H4 (cell line): ENCODE results near the gene NOL3. TPM values are rescaled to one million over a fixed set of nuclear protein-coding genes. Genes with fewer than 3 reads are reported as not detected.
"Not testable (repeated sequence)": the region's sequence is repeated elsewhere in the genome, so short reads cannot be mapped to it uniquely, and the experiment has no call there.

Experiments
- DNase-seq: peaks from one replicate; pipeline ENCODE4 v3.0.0-alpha.2; 2015; ENCODE audit warnings: low spot score
- total RNA-seq: library from RNA; depleted of rRNA; stranded (reverse); fragments of >200 nt; shearing (Covaris generic); gene quantifications from 2 replicates; pipeline ENCODE4 v1.2.3, GENCODE V29; 2014; rRNA removed

The NOL3 gene
- total RNA-seq = 39.4 and 47.9 TPM in 2 replicates

DNA sequence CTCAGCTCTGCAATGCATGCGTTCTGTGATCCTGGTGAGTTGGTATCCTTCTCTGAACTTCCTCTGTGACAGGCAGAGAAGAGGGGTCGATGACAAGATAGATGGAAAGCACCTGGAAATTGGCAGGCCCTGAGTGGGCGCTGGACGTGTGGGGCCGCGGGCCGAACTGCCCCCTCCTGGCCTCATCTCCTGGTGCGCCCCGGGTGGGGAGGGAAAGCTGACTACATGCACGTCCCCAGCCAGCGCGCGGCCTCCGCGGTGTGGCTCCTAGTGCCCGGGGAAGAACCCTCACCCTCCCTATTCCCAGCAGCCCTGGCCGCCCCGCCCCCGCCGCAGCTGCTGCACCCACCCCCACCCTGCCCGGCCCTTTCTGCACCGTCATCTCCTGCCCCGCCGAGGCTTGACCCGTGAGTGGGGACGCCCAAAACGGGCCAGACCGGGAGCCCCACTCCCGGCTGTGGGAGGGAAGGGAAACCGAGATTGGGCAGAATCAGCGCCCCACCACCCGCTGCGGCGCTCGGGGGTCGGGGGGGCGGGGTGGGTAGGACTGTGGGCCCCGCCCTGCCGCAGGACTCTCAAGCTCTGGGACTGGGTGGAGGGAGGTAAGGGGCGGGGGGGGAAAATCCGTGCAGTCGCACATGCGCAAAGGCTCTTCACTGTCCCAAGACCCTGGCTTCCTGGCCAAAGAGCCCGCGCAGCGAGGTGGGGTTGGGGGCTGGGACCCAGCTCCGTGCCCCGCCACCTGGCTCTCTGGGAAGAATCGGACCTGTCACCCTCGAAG, at the start of gene NOL3:
Gene NOL3, plus strand, starts transcription at position 371 of the 781 bp plus-strand sequence.
- DNase-seq = peak; percentile 81

DNA sequence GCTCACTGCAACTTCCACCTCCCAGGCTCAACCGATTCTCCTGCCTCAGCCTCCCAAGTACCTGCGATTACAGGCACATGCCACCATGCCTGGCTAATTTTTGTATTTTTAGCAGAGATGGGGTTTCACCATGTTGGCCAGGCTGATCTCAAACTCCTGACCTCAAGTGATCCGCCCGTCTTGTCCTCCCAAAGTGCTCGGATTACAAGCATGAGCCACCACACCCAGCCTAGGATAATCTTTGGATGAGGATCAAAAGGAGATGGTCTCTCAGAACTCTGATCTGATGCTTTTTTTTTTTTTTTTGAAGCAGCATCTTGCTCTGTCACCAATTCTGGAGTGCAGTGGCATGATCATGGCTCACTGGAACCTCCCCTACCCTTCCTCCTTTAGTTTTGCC, 47.5 kb upstream of the NOL3 start:
- DNase-seq = not testable (repeated sequence)

DNA sequence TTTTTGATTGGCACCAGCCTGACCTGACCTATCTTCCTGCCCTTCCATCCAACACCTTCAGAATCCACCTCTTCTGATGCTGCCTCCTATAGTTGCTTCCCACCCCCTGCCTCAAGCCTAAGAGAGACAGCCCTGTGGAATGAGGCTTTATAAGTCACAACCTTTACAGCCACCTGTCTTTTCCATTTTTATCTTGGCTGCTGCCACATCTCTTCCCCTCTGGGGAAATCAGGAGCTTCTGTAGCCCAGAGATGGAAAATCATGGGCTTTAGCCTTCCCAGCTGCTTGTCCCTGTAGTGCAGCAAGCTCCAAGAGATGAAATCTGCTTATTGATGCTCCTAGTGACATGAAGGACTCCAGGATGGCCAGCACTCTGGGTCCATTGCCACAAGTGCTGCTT, 41.9 kb upstream of the NOL3 start:
- DNase-seq = no peak

DNA sequence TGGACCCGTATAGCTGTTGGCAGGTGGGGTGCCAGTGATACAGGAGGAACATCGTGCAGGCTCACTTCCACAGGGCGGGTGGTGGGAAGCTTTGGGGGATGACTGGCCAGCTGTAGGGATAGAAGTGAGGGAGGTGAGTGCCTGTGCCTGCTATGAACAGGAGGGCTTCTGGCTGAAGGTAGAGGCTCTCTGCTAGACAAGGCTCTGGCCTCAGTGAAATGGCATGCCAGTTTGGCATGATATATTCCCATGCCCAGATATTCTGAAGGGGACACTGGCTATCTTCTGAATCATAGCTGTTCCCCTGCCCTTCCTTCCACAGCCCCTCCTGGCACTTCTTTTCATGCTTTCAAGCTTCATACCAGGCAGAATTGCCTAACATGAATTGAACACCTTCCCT, 41.5 kb upstream of the NOL3 start:
- DNase-seq = no peak

DNA sequence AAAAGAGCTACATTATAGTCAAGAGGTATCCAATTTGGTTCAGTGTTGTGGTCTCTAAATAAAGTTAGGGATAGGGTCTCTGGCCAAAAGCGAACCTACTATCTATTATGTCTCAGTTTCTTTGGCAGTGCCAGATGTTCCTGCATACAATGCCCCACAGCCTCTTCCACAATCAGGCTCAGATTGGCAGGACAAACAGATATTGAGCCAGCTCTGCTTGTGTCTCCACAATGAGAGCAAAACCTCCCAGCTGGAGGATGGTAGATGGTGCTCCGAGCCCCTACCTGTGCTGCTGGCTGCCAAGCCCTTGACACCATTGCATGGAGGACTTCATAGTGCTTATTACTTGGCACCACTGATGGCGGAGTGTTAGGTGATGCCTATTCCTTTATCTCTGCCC, 40.9 kb upstream of the NOL3 start:
- no peak for DNase-seq

DNA sequence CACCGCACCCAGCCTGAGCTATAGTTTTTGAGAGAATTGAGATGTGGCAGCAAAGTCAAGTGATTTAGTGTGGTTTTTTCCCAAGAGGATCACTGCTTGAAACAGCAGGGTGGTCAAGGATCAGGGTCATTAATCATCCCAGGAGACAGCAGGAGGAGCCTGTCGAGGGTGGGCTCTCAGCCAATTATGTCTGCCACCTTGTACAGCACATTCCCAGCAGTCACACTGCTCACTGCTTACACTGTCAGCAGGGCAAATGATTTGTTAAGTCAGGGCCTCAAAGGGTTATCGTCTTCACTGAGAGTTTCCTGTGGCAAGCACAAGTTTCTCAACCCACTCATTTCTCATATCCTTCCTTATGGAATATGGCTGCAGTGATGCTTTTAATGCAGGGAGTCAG, 32.7 kb upstream of the NOL3 start:
- no peak for DNase-seq

DNA sequence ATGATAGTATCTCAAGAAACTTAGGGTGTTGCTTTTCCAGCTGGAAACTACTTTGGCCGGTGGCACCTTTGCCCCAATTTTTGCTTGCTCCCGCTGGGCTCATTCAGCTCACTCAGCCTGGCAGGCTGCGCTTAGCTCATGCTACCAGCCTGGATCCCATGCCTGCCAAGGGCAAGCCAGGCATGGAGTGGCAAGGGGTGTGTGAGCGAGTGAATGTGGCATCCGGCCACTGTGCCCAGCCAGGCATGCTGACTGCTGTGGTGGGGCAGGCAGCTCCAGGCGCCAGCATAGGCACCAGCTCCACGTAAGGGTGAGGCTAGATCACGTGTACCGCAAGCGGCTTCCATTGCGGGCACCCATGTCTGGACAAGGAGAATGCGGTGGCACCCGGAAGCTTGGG, 28.9 kb upstream of the NOL3 start:
- DNase-seq = no peak

DNA sequence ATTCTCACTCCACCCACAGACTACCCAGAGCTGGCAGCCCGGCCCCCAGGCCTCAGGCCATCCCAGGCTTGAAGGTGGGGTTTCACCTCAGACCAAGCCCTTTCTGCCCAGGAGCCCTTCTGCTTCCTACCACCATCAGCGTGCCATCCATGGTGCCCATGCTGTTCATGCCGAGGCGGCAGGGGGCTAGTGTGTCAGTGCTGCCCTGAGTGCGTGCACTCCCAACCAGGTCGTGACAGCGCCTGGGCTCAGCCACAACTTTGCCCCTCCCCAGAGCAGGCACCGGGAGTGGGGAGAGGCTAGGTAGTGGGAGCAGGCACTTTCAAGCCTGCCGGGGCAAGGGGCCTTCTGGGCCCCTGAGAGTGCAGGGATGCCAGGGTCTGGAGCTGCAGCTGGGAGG, 28.0 kb upstream of the NOL3 start:
- no peak for DNase-seq

DNA sequence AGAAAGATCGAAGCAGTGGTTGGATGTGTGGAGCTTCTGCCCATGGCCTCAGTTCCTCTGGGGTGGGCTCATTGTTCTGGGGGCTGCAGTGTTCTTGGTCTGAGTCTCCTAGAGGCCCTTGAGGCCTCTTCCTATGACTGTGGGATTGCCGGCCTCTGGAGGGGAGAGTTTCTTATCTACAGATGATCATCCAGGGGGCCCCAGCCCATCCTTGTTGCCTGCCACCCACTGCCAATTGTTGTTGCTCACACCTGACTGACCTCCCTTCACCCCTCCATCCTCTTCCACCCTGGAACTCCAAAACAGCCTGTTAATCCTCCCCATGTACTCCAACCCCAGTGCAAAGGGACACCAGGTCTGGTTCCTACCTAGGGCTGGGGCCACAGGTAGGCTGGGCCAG, 25.4 kb upstream of the NOL3 start:
- DNase-seq = no peak

DNA sequence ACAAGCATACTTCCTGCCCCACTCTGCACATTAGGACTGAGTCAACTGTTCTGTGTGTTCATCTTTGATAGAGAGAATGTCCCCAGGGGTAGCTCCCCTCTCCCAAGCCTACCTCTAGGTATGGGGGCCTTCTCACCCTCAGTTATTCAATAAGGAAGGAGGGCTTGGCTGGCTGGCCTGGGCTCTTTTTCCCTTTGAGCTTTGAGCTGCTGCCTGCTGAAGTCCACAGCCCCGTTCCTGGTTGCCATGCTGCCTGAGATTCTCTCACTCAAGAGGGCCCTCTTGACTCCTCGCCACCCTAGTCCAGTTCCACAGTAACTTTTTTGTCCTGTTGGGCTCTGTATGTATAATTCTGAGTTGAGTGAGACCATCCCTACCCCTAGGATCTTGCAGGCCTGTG, 24.6 kb upstream of the NOL3 start:
- DNase-seq = no peak

DNA sequence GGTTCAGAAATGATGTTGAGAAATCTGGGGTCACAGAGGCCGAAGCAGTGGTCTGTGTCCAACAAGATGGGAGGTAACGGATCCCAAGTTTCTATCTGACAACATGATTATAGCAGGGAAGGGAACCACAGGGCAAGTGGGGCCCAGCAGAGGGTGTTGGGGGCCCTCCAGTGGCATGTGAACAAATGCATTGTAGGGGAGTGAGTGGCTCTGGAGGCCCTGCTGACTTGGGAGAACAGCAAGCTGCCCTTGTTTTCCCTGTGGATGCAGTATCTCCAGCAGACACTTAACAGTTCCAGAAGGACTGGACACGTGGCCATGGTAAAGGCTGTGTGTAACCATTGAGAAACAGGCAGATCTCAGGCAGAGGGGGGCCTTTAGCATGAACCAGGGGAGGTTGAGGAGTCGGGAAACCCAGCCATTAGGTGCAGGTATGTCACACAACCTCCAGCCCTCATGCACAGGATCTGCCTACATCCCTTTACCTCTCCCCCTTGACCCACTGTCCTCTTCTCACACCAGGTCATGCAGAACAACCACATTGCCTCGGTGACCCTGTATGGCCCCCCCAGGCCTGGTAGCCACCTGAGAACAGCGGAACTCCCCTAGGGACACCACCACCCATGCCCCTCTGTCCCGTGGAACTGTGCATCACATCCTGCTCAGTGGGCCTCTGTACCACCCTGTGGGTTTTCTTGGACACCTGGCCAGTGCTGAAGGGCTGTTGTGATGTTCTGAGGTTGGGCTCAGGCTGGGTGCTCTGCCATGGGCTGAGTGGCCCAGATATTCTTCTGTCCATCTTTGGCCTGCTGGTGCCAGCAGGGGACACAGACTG, 23.6 kb upstream of the NOL3 start:
- no peak for DNase-seq

DNA sequence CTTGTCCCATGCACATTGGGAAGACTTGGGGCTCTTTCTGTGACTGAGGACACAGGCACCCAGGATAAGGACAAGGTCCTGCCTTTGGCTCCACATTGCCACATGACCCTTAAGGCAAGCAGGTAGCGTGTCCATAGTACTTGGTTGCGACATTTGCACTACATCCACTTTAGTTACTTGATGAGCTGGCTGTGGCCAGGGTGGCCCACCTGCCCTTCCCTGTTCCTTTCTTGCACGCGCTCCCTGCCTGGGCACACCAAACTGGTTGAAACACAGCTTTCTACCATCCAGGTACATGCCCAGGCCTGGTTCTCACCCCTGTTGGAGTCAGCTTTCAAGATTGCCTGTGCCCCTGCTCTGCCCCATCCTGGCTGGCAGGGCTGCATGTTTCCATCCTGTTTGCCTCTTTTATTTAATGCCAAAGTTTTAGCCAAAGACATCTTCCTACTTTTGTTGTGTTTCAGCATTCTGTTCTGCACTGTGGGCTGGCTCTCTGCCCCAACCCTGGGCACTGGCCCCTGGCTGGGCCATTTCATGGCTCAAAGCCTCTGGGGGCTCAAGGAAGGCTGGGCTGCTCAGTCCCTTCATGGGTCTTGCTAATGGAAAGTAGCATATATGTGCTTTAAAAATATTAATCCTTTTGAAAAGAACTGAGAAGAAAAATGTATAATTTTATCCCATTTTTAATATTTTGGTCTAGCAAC, 22.7 kb upstream of the NOL3 start:
- DNase-seq = no peak

DNA sequence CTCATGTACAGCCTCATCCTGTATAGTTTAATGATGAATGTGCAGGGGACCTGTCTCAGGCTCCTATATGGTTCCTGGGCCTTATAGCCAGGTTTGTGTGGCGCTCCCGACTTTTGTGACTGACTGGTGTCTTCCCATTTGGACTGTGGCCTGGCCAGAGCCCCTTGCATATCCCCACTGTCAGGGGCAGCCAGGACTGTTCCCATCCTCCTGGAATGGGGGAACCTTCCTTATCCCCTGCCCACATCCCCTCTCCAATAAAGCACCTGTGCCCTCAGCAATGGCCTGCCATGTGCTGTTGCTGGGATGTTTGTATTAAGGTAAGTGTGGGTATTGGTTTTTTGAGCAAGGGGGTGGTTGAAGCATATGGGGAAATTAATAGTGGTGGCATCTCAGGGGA, 22.1 kb upstream of the NOL3 start:
- DNase-seq = no peak

DNA sequence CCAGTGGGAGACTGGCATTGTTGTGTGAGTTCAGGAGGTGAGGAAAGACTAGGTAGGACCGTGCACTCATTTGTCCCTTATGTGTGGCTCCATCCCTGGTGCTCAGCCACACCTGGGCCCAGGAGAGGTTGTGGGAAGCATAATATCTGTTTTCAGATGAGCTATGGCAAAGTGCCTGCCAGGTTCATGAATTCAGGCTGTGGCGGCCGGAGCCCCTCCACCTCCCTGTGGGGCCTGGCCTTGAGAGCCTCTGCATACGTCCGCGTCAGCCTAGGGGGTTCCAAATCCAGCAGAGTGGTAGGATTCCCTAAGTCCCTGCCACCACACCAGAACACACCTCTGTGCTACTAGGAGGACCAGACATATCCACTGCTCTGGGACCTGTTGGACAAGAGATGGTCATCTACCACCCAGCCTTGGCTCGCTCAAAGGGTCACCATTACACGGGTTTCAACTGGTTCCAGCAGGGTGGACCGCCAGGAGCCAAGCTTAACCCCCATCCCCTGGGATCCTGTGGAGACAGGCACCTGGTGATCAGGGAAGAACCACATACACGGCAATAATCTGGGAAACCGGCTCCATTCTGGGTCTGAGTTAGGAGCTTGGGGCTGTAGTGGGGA, 21.6 kb upstream of the NOL3 start:
- no peak for DNase-seq

DNA sequence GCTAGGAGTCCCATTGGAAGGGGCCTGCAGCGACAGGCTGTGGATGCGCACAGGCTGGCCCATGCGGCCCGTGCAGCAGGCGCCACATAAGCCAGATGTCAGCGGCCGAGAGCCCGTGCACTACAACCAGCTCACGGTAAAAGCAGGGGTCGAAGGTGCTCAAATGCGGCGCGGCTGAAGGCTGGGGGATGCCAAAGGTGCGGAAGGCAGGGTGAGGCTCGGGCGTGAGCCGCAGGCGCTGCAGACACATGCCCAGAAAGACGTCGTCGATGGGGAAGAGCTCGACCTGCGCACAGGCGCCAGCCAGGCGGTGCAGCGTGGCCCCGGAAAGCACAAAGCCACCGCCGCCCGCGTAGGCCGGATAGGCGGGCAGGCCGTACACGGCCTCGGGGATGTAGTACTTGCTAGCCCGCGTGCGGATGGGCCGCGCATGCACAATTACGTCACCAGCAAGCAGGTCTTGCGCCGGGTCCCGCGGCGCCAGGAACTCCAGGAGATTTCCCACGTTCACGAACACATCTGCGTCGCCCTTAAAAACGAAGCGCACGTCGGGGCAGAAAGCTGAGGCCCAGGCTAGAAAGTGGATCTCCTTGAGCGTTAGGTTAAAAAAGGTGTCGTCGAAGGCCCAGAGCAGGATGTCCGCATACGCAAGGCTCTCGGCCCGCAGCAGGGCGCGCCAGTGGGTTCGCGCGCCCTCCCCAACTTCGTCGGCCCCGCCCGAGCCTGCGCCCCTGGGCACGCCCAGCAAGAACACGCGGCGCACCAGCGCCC, 20.9 kb upstream of the NOL3 start:
- no peak for DNase-seq

DNA sequence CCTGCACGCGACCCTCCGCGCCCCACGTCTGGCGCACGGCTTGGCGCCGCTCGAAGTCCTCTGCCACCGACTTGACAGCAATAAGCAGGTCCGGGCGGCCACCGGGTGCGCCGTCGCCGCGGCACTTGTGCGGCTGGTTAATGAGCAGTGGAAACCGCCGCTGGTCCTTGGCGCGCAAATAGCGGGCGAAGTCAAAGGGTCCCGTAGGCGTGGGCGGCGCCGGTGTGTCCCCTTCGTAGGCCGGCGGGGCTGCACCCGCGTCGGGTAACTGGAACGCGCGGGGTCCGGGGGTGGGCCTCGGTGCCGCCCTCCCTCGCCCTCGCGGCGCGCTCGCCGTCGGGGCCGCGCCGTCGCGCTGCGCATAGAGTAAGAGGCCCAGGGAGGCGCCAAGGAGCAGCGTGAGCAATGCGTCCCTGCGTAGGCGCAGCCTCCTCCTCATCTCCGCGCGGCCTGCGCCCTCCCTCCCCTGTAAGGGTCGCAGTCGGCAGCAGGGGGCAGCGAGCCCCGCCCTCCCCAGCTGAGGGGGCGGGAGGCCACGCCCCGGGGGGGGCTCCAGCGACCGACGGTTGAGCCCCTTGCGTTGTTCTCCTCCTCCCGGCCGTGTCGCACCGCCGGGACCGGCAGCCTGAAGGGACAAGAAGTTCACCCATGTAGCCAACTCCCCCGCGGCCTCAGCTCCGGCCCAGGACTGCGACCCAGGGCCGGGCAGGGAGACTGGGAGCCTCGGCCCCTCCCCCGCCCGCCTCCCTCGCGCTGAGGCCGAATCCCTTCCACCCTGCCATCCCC, 20.1 kb upstream of the NOL3 start:
- DNase-seq = no peak

DNA sequence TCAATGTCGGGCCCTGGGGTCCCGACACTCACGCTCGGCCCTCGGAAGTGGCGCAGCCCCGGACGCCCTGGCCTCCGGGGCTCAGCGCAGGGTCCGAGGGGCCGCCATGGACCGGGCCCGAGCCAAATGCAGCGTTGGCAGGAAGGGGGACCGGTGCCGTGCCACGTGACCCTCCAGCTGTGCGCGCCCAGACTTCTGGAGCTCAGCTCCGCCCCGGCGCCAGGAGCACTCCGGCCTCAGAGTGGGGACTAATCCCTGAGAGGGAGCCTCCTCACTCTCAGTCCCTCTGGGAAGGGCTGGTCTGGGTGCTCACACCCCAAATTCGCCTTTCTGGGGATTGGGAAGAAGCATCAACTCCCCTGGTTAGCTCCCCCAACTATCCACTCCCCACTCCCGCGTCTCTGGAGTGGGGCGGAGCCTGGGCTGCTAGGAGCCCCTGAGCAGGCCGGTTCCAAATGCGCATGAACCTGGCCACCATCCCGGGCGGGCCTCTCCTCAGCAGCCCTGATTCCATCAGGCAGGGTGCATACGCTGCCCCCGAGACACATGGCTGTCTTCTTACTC, 19.4 kb upstream of the NOL3 start, which contains the start of gene B3GNT9:
Gene B3GNT9, minus strand, starts transcription at position 166 of the 564 bp plus-strand sequence. CDS start 513 bp downstream, outside the sequence.
- DNase-seq = peak; percentile 54

DNA sequence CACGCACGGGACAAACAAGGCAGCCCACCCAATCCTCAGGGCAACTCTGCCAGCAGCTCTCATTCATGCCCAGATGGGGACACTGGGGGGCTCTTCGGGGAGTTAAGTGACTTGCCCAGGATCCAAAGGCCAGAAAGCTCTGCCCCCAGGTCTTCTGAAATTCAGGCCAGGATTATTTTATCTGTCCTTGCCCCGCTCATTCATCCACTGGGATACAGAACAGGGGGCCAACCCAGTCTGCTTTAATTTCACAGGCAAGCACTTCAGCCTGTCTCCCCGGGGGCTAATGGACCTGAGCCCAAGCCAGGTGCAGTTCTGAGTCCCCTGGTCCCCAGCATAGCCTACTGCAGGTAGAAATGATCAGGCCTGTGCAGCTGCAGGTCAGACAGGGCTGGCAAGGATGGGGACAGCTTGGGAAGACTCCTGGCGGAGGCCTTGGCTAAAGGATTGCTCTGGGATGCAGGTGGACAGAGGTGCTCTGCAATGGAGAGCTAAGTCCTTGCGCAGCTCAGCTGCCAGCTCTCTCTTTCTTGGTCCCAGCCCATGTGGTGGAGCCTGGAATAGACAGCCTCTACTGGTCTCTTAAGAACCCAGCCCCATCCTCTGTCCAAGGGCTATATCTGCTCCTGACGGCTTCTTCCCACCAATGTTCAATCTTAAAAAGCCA, 18.8 kb upstream of the NOL3 start:
- DNase-seq = no peak

DNA sequence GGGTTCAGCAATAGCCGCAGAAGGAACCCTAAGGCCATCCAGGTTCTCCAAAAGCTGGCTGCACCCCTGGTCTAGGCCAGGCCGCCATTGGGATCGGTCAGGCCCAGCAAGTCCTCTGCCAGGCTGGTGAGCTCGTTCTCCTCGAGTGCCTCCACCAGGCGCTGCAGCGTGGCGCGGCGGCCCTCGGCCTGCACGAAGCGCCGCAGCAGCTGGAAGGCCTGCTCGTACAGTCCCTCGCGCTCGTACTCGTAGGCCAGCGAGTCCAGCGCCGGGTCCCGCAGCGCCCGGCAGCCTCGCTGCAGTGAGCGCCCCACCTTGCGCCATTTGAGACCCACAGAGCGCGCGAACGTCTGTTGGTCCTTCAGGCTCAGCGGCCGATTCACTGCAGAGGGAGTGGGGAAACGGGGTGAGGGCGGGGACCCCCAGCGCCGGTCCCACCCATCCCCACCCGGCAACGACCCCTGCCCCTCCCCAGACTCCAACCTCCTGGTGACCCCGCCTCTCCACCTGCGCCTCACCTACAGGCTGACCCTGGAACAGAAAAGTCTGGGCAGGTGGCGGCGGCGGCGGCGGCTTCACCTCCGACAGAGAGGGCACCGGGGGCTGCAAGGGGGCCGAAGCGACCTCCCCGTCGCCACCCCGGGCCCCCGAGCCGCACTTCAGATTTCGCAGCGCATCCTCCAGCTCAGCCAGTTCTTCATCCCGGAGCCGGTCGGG, 15.6 kb upstream of the NOL3 start:
- no peak for DNase-seq
